Skeletal muscle tissue (tissue), 4 donors: ENCODE results near the gene CHRNE. TPM values are rescaled to one million over a fixed set of nuclear protein-coding genes. Genes with fewer than 3 reads are reported as not detected.
A peak's percentile ranks its signal among the peaks of the same experiment; 100 is the strongest.

Experiments used
- H3K27ac ChIP-seq: one replicate; pipeline ENCODE4 v1.7.0; 2013; ENCODE audit warnings: mild to moderate bottlenecking, low read depth, low read length, inconsistent platforms
- H3K27me3 ChIP-seq, 3 donors: one replicate each; pipeline ENCODE4 v1.7.0; 2013; ENCODE audit warnings: low read length in 3 of 3; ENCODE audit not compliant: control insufficient read depth in 3 of 3, insufficient read depth in 3 of 3
- H3K36me3 ChIP-seq, 3 donors: one replicate each; pipeline ENCODE4 v1.7.0; 2013; ENCODE audit warnings: low read length in 3 of 3; ENCODE audit not compliant: control insufficient read depth in 3 of 3, insufficient read depth in 3 of 3
- H3K4me1 ChIP-seq, 3 donors: one replicate each; pipeline ENCODE4 v1.7.0; 2013; ENCODE audit warnings: low read length in 3 of 3, mild to moderate bottlenecking in 3 of 3; ENCODE audit not compliant: control insufficient read depth in 3 of 3, insufficient read depth in 3 of 3
- H3K4me3 ChIP-seq, 3 donors: one replicate each; pipeline ENCODE4 v1.7.0; 2013; ENCODE audit warnings: low read length in 3 of 3
- H3K9ac ChIP-seq, 3 donors: one replicate each; pipeline ENCODE4 v1.7.0; 2013; ENCODE audit warnings: low read length in 3 of 3, mild to moderate bottlenecking in 3 of 3, moderate library complexity in 2 of 3, low read depth in 1 of 3
- H3K9me3 ChIP-seq, 3 donors: one replicate each; pipeline ENCODE4 v1.7.0; 2013; ENCODE audit warnings: low read length in 3 of 3; ENCODE audit not compliant: control insufficient read depth in 3 of 3
- total RNA-seq: library from RNA; depleted of rRNA; stranded (reverse); fragments of >200 nt; gene quantifications from one replicate; pipeline ENCODE4 v1.2.3, GENCODE V29; 2014
- donor health status: Osteomylitis.

CHRNE gene
- total RNA-seq, 1 donor from 2014 or later: 1.0 TPM

DNA sequence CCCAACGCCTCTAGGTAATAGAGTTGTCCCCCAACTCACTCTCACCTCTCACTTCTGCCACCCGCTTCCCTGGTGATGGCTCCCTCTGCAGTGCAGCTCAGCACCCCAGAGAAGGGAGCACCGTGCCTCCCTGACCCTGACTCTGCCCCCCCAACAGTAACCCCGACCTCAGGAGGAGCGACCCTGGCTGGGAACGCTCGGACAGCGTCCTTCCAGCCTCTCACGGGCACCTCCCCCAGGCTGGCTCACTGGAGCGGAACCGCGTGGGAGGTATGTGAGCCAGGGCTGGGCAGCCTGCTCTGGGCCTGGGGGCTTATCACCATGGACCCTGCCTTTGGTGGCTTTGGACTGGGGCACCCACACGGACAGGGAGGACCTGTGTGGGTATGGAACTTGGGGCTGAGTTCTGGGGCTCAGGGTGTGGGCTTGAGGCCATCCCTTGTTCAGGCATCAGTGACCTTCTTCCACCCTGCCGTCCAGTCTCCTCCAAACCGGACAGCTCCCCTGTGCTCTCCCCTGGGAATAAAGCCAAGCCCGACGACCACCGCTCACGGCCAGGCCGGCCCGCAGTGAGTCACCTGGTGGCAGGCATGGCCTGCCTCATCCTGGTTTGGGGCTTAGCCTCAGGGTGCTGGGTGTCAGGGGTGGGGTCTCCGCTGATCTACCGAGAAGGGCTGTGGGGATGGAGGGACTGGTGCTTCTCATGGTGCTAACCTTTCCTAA lies 10.2 kb downstream of the CHRNE start:
- H3K27ac ChIP-seq: no peak overlapping the region
- H3K36me3 ChIP-seq: peaks cover 65 to 75% (median 68%) of the 10 kb centered on the region in 3 donors
- no peak overlapping the region for H3K4me3 ChIP-seq
- H3K27me3 ChIP-seq: no peaks in the 10 kb centered on the region
- no peaks in the 10 kb centered on the region for H3K9me3 ChIP-seq
- H3K9ac ChIP-seq: no peak overlapping the region
- no peaks in the 10 kb centered on the region for H3K4me1 ChIP-seq

DNA sequence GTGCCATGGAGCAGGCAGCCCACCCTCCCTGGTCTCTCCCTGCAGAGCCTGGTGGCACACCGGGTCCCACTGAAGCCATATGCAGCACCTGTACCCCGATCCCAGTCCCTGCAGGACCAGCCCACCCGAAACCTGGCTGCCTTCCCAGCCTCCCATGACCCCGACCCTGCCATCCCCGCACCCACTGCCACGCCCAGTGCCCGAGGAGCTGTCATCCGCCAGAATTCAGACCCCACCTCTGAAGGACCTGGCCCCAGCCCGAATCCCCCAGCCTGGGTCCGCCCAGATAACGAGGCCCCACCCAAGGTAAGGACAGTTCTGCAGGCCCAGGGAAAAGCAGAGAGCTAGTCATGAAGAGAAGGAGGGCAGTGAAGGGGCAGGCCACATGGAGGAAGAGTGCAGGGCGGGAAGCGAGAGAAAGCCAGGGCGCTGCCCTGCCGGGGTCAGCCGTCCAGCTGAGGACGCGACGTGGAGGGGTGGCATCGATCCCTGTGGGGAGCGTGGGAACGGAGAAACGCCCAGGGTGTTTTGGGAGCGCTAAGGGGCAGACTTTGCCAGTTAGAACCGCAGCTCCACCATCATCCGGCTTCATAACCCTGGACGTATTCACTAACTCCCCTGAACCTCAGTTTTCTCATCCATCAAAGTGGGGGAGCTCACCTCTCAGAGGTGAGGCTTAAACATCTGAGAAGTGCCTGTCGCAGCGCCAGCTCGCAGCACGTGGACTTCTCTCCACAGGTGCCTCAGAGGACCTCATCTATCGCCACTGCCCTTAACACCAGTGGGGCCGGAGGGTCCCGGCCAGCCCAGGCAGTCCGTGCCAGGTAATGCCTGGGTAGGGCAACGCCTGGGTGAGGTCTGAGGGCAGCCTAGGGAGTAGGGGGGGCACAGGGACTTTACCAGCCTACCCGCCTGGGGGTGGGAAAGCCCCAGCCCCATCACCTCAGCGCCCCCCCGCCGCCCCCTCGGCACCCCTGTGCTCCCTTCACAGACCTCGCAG lies 11.2 kb downstream of the CHRNE start:
- no peak overlapping the region for H3K27ac ChIP-seq
- no peak overlapping the region for H3K4me3 ChIP-seq
- H3K9me3 ChIP-seq: no peaks in the 10 kb centered on the region
- no peaks in the 10 kb centered on the region for H3K27me3 ChIP-seq
- no peaks in the 10 kb centered on the region for H3K4me1 ChIP-seq
- H3K36me3 ChIP-seq: peaks cover 73 to 77% (median 73%) of the 10 kb centered on the region in 3 donors
- no peak overlapping the region for H3K9ac ChIP-seq

DNA sequence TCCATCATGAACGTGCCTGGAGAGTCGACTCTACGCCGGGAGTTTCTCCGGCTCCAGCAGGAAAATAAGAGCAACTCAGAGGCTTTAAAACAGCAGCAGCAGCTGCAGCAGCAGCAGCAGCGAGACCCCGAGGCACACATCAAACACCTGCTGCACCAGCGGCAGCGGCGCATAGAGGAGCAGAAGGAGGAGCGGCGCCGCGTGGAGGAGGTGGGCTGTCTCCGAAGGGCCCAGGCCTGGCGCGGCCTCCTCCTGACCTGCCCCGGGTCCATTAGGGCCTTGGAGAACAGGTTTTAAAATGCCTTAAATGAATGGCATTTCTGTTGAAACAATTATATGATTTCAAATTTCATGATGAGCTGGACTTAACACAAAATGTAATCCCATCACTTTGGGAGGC lies 15.3 kb downstream of the CHRNE start:
- no peak overlapping the region for H3K4me3 ChIP-seq
- H3K9ac ChIP-seq: no peak overlapping the region
- H3K27ac ChIP-seq: no peak overlapping the region
- H3K4me1 ChIP-seq: no peaks in the 10 kb centered on the region
- no peaks in the 10 kb centered on the region for H3K9me3 ChIP-seq
- H3K27me3 ChIP-seq: no peaks in the 10 kb centered on the region
- H3K36me3 ChIP-seq: peaks cover 57 to 63% (median 59%) of the 10 kb centered on the region in 3 donors

DNA sequence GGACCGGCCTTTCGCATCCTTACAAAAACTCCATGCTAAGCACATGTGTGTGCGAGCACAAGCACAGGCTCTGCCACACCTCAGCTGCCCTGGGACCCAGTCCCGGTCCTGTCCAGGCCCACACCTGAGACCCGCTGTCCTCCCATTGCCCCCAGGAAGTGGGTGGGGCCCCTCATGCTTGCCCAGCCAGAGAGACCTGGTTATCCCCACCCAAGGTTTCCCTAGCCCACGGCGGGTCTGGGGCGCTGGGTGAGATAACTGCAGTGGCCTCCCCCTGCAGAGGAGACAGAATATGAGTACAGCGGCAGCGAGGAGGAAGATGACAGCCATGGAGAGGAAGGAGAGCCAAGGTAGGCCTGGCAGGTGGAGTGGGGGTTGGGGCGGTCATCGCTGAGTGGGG lies 16.1 kb downstream of the CHRNE start:
- Histone ChIP-seq H3K27ac (no peak overlapping the region), H3K27me3 (no peaks in the 10 kb centered on the region), H3K9me3 (no peaks in the 10 kb centered on the region), H3K4me1 (peaks cover 0 to under 1% (median 0%) of the 10 kb centered on the region in 3 donors), H3K36me3 (peaks cover 52 to 58% (median 58%) of the 10 kb centered on the region in 3 donors), H3K4me3 (no peak overlapping the region), H3K9ac (no peak overlapping the region)

DNA sequence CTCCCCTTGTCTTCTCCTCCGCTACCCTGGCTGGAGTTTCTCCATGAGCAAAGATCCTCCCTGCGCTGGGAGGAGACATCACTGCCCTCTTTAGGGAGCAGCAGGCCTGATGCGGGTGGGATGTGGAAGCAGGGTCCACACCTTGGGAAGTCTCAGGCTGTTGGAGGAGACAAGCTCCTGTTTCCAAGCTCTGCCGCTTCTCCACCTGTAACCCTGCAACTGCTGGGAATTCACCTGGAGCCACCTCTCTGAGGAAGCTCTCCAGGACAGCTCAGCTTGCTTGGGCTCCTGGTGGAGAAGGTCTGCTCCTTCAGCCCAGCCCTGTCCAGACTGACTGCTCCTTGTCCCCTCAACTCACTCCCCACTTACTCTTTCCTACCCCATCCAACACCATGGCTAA lies 18.4 kb downstream of the CHRNE start:
- Histone ChIP-seq H3K4me1 (peaks cover 0 to 3% (median 0%) of the 10 kb centered on the region in 3 donors), H3K9ac (no peak overlapping the region), H3K27ac (no peak overlapping the region), H3K27me3 (no peaks in the 10 kb centered on the region), H3K36me3 (peaks cover 40 to 46% (median 40%) of the 10 kb centered on the region in 3 donors), H3K9me3 (no peaks in the 10 kb centered on the region), H3K4me3 (no peak overlapping the region)

DNA sequence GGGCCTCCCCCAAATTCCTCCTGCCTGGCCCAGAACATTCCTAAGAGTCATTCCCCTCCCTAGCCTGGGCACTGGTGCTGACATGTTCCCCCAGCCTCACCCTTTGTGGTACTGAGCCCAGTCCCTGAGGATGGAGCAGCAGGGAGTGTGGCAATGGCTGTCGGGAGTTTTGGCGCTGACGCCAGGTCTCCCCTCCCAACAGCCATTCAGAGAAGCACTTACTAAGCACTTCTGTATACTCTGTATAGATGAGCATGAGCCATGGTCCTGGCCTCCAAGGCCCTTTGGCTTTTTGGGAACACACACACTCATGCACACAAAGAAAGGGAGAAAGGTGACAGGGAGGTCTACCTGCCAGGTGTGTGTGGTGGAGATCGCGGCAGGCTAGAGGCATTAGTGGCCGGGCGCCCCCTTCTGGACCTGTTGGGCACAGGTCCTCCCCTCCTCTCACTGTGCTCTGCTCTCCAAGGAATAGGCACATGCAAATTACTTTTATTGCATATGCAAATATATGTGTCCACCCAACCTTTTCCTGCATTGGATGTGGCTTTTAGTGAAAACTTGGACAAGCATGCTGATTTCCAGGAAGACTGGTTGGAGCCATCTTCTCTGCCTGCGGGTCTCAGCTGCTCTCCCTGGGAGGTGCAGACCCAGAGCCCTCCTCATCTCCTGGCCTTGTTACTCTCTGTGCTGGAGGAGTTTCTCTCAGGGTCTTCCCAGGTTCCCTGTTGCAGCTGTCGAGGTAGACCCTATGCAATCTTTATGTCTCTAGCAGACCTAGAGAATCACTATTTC lies 20.9 kb downstream of the CHRNE start:
- H3K4me1 ChIP-seq: peaks cover 0 to 3% (median 0%) of the 10 kb centered on the region in 3 donors
- H3K9me3 ChIP-seq: no peaks in the 10 kb centered on the region
- H3K36me3 ChIP-seq: peaks cover 42 to 44% (median 42%) of the 10 kb centered on the region in 3 donors
- no peak overlapping the region for H3K27ac ChIP-seq
- no peaks in the 10 kb centered on the region for H3K27me3 ChIP-seq
- H3K4me3 ChIP-seq: no peak overlapping the region
- H3K9ac ChIP-seq: peak overlapping the region in 2 of 3 donors; percentile 25 to 43

DNA sequence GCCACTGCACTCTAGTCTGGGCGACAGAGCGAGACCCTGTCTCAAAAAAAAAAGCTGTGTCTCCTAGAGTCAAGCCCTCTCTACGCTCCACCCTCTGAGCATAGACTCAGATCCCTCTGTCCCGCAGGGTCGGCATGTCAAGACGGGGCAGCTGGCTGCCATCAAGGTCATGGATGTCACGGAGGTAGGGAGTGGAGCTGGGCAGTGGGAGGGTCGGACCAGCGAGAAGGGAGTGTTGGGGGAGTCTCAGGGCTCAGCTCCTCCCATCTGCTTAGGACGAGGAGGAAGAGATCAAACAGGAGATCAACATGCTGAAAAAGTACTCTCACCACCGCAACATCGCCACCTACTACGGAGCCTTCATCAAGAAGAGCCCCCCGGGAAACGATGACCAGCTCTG lies 22.0 kb downstream of the CHRNE start:
- no peaks in the 10 kb centered on the region for H3K27me3 ChIP-seq
- no peaks in the 10 kb centered on the region for H3K9me3 ChIP-seq
- H3K4me1 ChIP-seq: peaks cover 0 to 3% (median 0%) of the 10 kb centered on the region in 3 donors
- H3K36me3 ChIP-seq: peaks cover 31 to 34% (median 33%) of the 10 kb centered on the region in 3 donors
- H3K27ac ChIP-seq: no peak overlapping the region
- no peak overlapping the region for H3K4me3 ChIP-seq
- H3K9ac ChIP-seq: no peak overlapping the region

DNA sequence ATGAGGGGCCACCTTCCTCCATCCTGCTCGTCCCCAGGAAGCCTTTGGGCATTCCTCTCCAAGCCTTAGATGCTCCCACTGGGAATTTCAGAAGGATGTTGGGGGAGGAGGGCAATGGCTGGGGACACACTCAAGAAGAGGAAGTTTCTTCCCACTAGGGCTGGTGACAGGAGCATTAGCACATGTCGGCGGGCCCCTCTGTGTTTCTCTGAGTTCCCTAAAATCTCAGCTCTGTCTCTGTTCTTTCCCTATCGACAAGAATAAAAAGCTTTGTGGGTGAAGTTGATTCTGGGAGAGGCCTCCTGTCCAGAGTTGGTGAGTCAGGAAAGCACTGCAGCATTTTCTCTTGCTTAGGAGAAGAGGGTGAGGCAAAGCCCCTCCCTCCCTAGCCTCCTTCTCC lies 23.3 kb downstream of the CHRNE start:
- no peaks in the 10 kb centered on the region for H3K27me3 ChIP-seq
- H3K4me3 ChIP-seq: no peak overlapping the region
- no peak overlapping the region for H3K27ac ChIP-seq
- peaks cover 0 to 3% (median 0%) of the 10 kb centered on the region in 3 donors for H3K4me1 ChIP-seq
- H3K9ac ChIP-seq: no peak overlapping the region
- peaks cover 19 to 21% (median 20%) of the 10 kb centered on the region in 3 donors for H3K36me3 ChIP-seq
- H3K9me3 ChIP-seq: no peaks in the 10 kb centered on the region

DNA sequence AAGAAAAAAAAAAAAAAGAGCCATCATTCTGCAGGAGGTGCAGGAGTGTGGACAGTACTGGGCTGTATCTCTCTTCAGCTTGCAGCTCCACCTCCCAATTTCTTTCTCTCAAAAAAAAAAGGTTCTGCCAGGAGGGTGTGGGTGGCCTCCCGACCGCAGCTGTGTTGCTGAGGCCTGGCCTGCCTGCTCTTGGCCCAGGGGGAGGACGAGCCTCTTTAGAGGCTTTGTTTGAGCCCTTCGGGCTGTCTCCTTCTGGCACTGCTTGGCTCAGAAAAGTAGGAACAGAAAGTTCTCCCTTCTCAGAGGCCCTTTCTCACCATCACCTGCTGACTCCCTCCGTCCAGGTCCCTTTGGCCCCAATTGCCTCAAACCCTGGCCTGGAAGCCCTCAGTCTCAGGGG lies 25.8 kb downstream of the CHRNE start:
- H3K9me3 ChIP-seq: no peaks in the 10 kb centered on the region
- no peaks in the 10 kb centered on the region for H3K27me3 ChIP-seq
- H3K36me3 ChIP-seq: peaks cover 11 to 19% (median 15%) of the 10 kb centered on the region in 3 donors
- peaks cover 0 to 3% (median 0%) of the 10 kb centered on the region in 3 donors for H3K4me1 ChIP-seq
- no peak overlapping the region for H3K4me3 ChIP-seq
- no peak overlapping the region for H3K9ac ChIP-seq
- no peak overlapping the region for H3K27ac ChIP-seq
